H1 (cell line): ENCODE measurements around the gene STEAP3. TPM values are rescaled to one million over a fixed set of nuclear protein-coding genes. Genes with fewer than 3 reads are reported as not detected.
A peak's percentile ranks its signal among the peaks of the same experiment; 100 is the strongest.

Experiments used
- CTCF ChIA-PET: fragments of 300-600 bp; sonication (Branson Sonifier 250); formaldehyde crosslinking; loops from one replicate; lab custom pipeline; 2021; ENCODE audit not compliant: partially characterized antibody; lab: Charles Lee
- POLR2A ChIA-PET: fragments of 300-600 bp; sonication (Branson Sonifier 250); formaldehyde crosslinking; loops from one replicate; lab custom pipeline; 2021; ENCODE audit warnings: inconsistent platforms; ENCODE audit not compliant: partially characterized antibody; lab: Charles Lee
- DNase-seq, 2 experiments: peaks; one replicate each; pipeline versions ENCODE4 v3.0.0 to v3.0.0-alpha.2; 2010 to 2022; ENCODE audit warnings: low spot score in 2 of 2, low read depth in 1 of 2, mixed read lengths in 1 of 2
- FAIRE-seq: peaks from 2 replicates; lab custom pipeline; 2011; peaks lifted over from hg19 to GRCh38; lab: Jason Lieb, UNC
- H2AFZ ChIP-seq: 2 replicates; pipeline ENCODE4 v1.8.1; 2012; ENCODE audit warnings: low read length, inconsistent platforms
- H2AK5ac ChIP-seq: 2 replicates; pipeline ENCODE4 v1.6.1; 2013; ENCODE audit warnings: low read depth, low read length
- H2BK120ac ChIP-seq: replicated peaks from 2 replicates; pipeline ENCODE3; 2013; ENCODE audit warnings: low read depth, low read length, inconsistent platforms
- H2BK12ac ChIP-seq: 2 replicates; pipeline ENCODE4 v1.6.1; 2013; ENCODE audit warnings: low read depth, low read length
- H2BK15ac ChIP-seq: 2 replicates; pipeline ENCODE4 v1.6.1; 2013; ENCODE audit warnings: low read length
- H2BK20ac ChIP-seq: 2 replicates; pipeline ENCODE4 v1.6.1; 2013; ENCODE audit warnings: low read length
- H2BK5ac ChIP-seq: 2 replicates; pipeline ENCODE4 v1.6.1; 2013; ENCODE audit warnings: low read depth, low read length
- H3K14ac ChIP-seq: 2 replicates; pipeline ENCODE4 v1.6.1; 2013; ENCODE audit warnings: inconsistent platforms; ENCODE audit not compliant: insufficient read length
- H3K18ac ChIP-seq: 2 replicates; pipeline ENCODE4 v1.6.1; 2013; ENCODE audit warnings: low read length; ENCODE audit errors: extremely low read depth
- H3K23ac ChIP-seq: 2 replicates; pipeline ENCODE4 v1.6.1; 2013; ENCODE audit warnings: inconsistent platforms; ENCODE audit not compliant: insufficient read length
- H3K23me2 ChIP-seq: 2 replicates; pipeline ENCODE4 v1.6.1; 2013; ENCODE audit warnings: low read depth, low read length
- H3K27ac ChIP-seq: 2 replicates; pipeline ENCODE4 v1.6.1; 2011; ENCODE audit warnings: low read depth, low read length, inconsistent platforms
- H3K27me3 ChIP-seq, 4 experiments: replicated peaks in 1 of 4; 1 replicate in 1 of 4; 2 replicates in 3 of 4; pipeline versions ENCODE4 v1.6.1 to v1.8.1; 2011 to 2013; ENCODE audit warnings: low read length in 3 of 4, mild to moderate bottlenecking in 3 of 4, inconsistent platforms in 2 of 4, mixed read lengths in 2 of 4, moderate library complexity in 1 of 4; ENCODE audit not compliant: control insufficient read depth in 3 of 4, insufficient read depth in 3 of 4; ENCODE audit errors: extremely low read depth in 1 of 4
- H3K36me3 ChIP-seq, 4 experiments: 2 replicates each; pipeline versions ENCODE4 v1.6.1 to v1.8.1; 2011 to 2013; ENCODE audit warnings: mild to moderate bottlenecking in 4 of 4, low read length in 3 of 4, moderate library complexity in 2 of 4, control low read depth in 1 of 4, inconsistent platforms in 1 of 4; ENCODE audit not compliant: insufficient read depth in 4 of 4, control insufficient read depth in 2 of 4
- H3K4ac ChIP-seq: replicated peaks from 2 replicates; pipeline ENCODE3; 2013; ENCODE audit warnings: low read length, low read depth, mixed read lengths, inconsistent platforms; ENCODE audit not compliant: insufficient read length
- H3K4me1 ChIP-seq, 4 experiments: replicated peaks in 1 of 4; 1 replicate in 1 of 4; 2 replicates in 3 of 4; pipeline versions ENCODE4 v1.6.1 to v1.8.1; 2011 to 2013; ENCODE audit warnings: low read length in 3 of 4, inconsistent platforms in 2 of 4, mixed read lengths in 1 of 4; ENCODE audit not compliant: insufficient read depth in 4 of 4, control insufficient read depth in 3 of 4
- H3K4me2 ChIP-seq, 2 experiments: 2 replicates each; pipeline versions ENCODE4 v1.6.1 to v1.8.1; 2011 to 2013; ENCODE audit warnings: low read depth in 2 of 2, low read length in 2 of 2, control low read depth in 1 of 2, inconsistent platforms in 1 of 2, mild to moderate bottlenecking in 1 of 2; ENCODE audit not compliant: insufficient read depth in 1 of 2
- H3K4me3 ChIP-seq, 4 experiments: fragments of 200-600, 300-600 bp in 1 of 4; sonication (generic), shearing (Covaris generic), sonication (Bioruptor Twin) in 1 of 4; 2 replicates each; pipeline versions ENCODE4 v1.5.1 to v1.8.1; 2011 to 2016; ENCODE audit warnings: low read length in 4 of 4, low read depth in 3 of 4, control low read depth in 2 of 4, inconsistent platforms in 2 of 4, mild to moderate bottlenecking in 2 of 4, mixed read lengths in 1 of 4, moderate library complexity in 1 of 4; ENCODE audit not compliant: insufficient read depth in 2 of 4; ENCODE audit errors: extremely low read depth in 1 of 4
- H3K56ac ChIP-seq: replicated peaks from 2 replicates; pipeline ENCODE3; 2013; ENCODE audit warnings: low read depth, mild to moderate bottlenecking, mixed read lengths, low read length, inconsistent platforms; ENCODE audit not compliant: insufficient read length
- H3K79me1 ChIP-seq: 2 replicates; pipeline ENCODE4 v1.6.1; 2013; ENCODE audit warnings: low read depth, low read length, control low read depth
- H3K79me2 ChIP-seq, 2 experiments: 2 replicates each; pipeline versions ENCODE4 v1.6.1 to v1.8.1; 2012 to 2013; ENCODE audit warnings: low read length in 2 of 2, mild to moderate bottlenecking in 2 of 2, inconsistent platforms in 1 of 2; ENCODE audit not compliant: insufficient read depth in 2 of 2, control insufficient read depth in 1 of 2
- H3K9ac ChIP-seq, 4 experiments: replicated peaks in 1 of 4; 1 replicate in 1 of 4; 2 replicates in 3 of 4; pipeline versions ENCODE4 v1.6.1 to v1.8.1; 2011 to 2013; ENCODE audit warnings: low read depth in 3 of 4, low read length in 3 of 4, control low read depth in 2 of 4, mild to moderate bottlenecking in 2 of 4, moderate library complexity in 2 of 4, inconsistent platforms in 1 of 4; ENCODE audit errors: extremely low read depth in 1 of 4
- H3K9me3 ChIP-seq, 2 experiments: 2 replicates each; pipeline versions ENCODE4 v1.6.1 to v1.8.1; 2012 to 2013; ENCODE audit warnings: mild to moderate bottlenecking in 2 of 2, moderate library complexity in 2 of 2, control low read depth in 1 of 2, inconsistent platforms in 1 of 2, low read depth in 1 of 2, low read length in 1 of 2, mixed read lengths in 1 of 2; ENCODE audit not compliant: insufficient read depth in 2 of 2
- H4K20me1 ChIP-seq, 2 experiments: replicated peaks in 1 of 2; 2 replicates each; pipeline versions ENCODE3 to v1.8.1; 2011 to 2013; ENCODE audit warnings: inconsistent platforms in 2 of 2, low read length in 2 of 2, mild to moderate bottlenecking in 1 of 2; ENCODE audit not compliant: insufficient read depth in 2 of 2, control insufficient read depth in 1 of 2
- H4K5ac ChIP-seq: 2 replicates; pipeline ENCODE4 v1.6.1; 2013; ENCODE audit warnings: low read length, low read depth, mixed read lengths, inconsistent platforms; ENCODE audit not compliant: insufficient read length
- H4K8ac ChIP-seq: 2 replicates; pipeline ENCODE4 v1.8.0; 2013; ENCODE audit warnings: mild to moderate bottlenecking, moderate library complexity, low read length, inconsistent platforms; ENCODE audit not compliant: insufficient read depth; ENCODE audit errors: extremely low read depth
- H4K91ac ChIP-seq: replicated peaks from 2 replicates; pipeline ENCODE3; 2013; ENCODE audit warnings: low read length, mixed read lengths, inconsistent platforms; ENCODE audit not compliant: insufficient read length
- CHD2 ChIP-seq: IDR thresholded peaks from 2 replicates; pipeline ENCODE4 v1.6.1; 2012; ENCODE audit warnings: low read length, improper control_type of control experiment
- E2F6 ChIP-seq: IDR thresholded peaks from 2 replicates; pipeline ENCODE4 v1.6.1; 2012; ENCODE audit warnings: inconsistent platforms
- WGBS, 2 experiments: shearing (Covaris generic) in 1 of 2; methylation state at CpG; one replicate each; pipeline versions ENCODE4 v1.1.6 to v1.1.7; 2013 to 2015; ENCODE audit warnings: low lambda C conversion rate in 2 of 2, mixed read lengths in 2 of 2, inconsistent platforms in 1 of 2, low coverage in 1 of 2, missing lambda C conversion rate in 1 of 2; ENCODE audit not compliant: insufficient replicate concordance in 2 of 2, insufficient coverage in 1 of 2, insufficient read length in 1 of 2; ENCODE audit errors: extremely low coverage in 1 of 2, missing lambda C conversion rate in 1 of 2; 5-methylcytosine and 5-hydroxymethylcytosine counted together
- polyA plus RNA-seq, 7 experiments: library from polyadenylated mRNA; depleted of rRNA in 3 of 7; stranded (reverse) in 5 of 7; unstranded in 2 of 7; fragments of >200 nt in 5 of 7; fragments of 200-250 nt in 2 of 7; gene quantifications; 1 replicate in 5 of 7; 2 replicates in 1 of 7; 4 replicates in 1 of 7; pipeline versions ENCODE4 v1.2.1 to v1.2.3, GENCODE V29; 2011 to 2013; ENCODE audit warnings: missing spikeins in 2 of 7, mixed read lengths in 2 of 7
- total RNA-seq: library from RNA; stranded (reverse); fragmentation: NEBNext Ultra II Directional; extraction: Animal tissue kit (Norgen Biotek cat#: 25700); gene quantifications from 2 replicates; pipeline ENCODE4 v1.2.1, GENCODE V29; 2021

The STEAP3 gene
- total and polyA plus RNA-seq, 2 of the 8 experiments (the other 6 are each of a cell fraction or from before 2014, with no cell fraction given): 21.7 to 27.9 TPM

GRCh38 chr2:119256582-119256921, 32.9 kb downstream of the STEAP3 start:
- FAIRE-seq: no peak
- H2BK12ac ChIP-seq: peak overlapping the region; percentile 55
- ChIA-PET POLR2A (interaction anchor here (0.8 to 2.2 kb wide), 2 partner anchors 10 to 15 kb away, joined by 3 to 8 read pairs; no protein-coding TSS in a partner anchor), CTCF (interaction anchor here (3.3 kb wide), 1 partner anchor 23 kb away, joined by 20 read pairs; no protein-coding TSS in a partner anchor)
- peak overlapping the region; percentile 55 for H2BK5ac ChIP-seq
- no peak for DNase-seq
- H4K91ac ChIP-seq: peak overlapping the region; percentile 47
- peak overlapping the region; percentile 58 for H3K4ac ChIP-seq
- H4K5ac ChIP-seq: peak overlapping the region; percentile 69
- 52% methylated on average over 2 of the region's 2 CpGs; no CpG with 5 or more reads in 1 of the 2 experiments for WGBS, 2 experiments
- H2BK20ac ChIP-seq: no peak overlapping the region
- no peaks in the 10 kb centered on the region for H3K27me3 ChIP-seq
- peaks cover 0 to 5% (median 2%) of the 10 kb centered on the region in 4 experiments; a peak in 1 of 8 replicates for H3K36me3 ChIP-seq
- 0 out of 2 replicates have a peak overlapping the region, but pooled peaks have one; percentile 34 for H2AK5ac ChIP-seq
- 0 out of 8 replicates have a peak overlapping the region, but pooled peaks of 1 of the 4 experiments have one; percentile 29 for H3K4me3 ChIP-seq
- H2BK120ac ChIP-seq: peak overlapping the region; percentile 82
- H4K20me1 ChIP-seq: peaks cover 0 to 3% of the 10 kb centered on the region in 2 experiments
- H3K79me1 ChIP-seq: no peaks in the 10 kb centered on the region
- no peak overlapping the region for H3K14ac ChIP-seq
- TF ChIP-seq CHD2: no peak
- peak; percentile 31; the same call in 1 of the 2 replicates for TF ChIP-seq E2F6
- TF ChIP-seq, all 59 proteins: peak for 1
- H3K27ac ChIP-seq: peak overlapping the region; percentile 46
- H3K79me2 ChIP-seq: no peaks in the 10 kb centered on the region
- no peaks in the 10 kb centered on the region for H3K23me2 ChIP-seq
- no peak overlapping the region for H3K56ac ChIP-seq
- H2AFZ ChIP-seq: no peak overlapping the region
- H3K9me3 ChIP-seq: no peaks in the 10 kb centered on the region
- no peak overlapping the region for H4K8ac ChIP-seq
- H2BK15ac ChIP-seq: no peak overlapping the region
- H3K4me2 ChIP-seq: peak overlapping the region; percentile 26 to 81; a peak in 3 of 4 replicates
- H3K9ac ChIP-seq: peak overlapping the region in 2 of 4 experiments; percentile 20 to 25; a peak in 1 of 7 replicates
- H3K23ac ChIP-seq: no peak overlapping the region
- peaks cover 17 to 35% (median 26%) of the 10 kb centered on the region in 4 experiments for H3K4me1 ChIP-seq
- H3K18ac ChIP-seq: peak overlapping the region; percentile 79; the same call in 1 of the 2 replicates
